Glutamatergic neuron (in vitro differentiated cells): ENCODE data around the gene CA5B. TPM values are rescaled to one million over a fixed set of nuclear protein-coding genes. Genes with fewer than 3 reads are reported as not detected.
"Not testable (repeated sequence)": the region's sequence is repeated elsewhere in the genome, so short reads cannot be mapped to it uniquely, and the experiment has no call there.

Source experiments
- DNase-seq: peaks from one replicate; pipeline ENCODE4 v3.0.0; 2022
- H3K27ac Mint-ChIP-seq: one replicate; pipeline ENCODE4 v1.8.0; 2020; ENCODE audit warnings: mild to moderate bottlenecking, mixed read lengths, inconsistent platforms; ENCODE audit not compliant: unreplicated experiment
- H3K27me3 Mint-ChIP-seq: one replicate; pipeline ENCODE4 v1.8.0; 2020; ENCODE audit warnings: mild to moderate bottlenecking, moderate library complexity, mixed read lengths, inconsistent platforms; ENCODE audit not compliant: unreplicated experiment
- H3K36me3 Mint-ChIP-seq: one replicate; pipeline ENCODE4 v1.8.0; 2020; ENCODE audit warnings: mild to moderate bottlenecking, mixed read lengths, inconsistent platforms; ENCODE audit not compliant: unreplicated experiment
- H3K4me1 Mint-ChIP-seq: one replicate; pipeline ENCODE4 v1.8.0; 2020; ENCODE audit warnings: mild to moderate bottlenecking, low read depth, mixed read lengths, inconsistent platforms; ENCODE audit not compliant: unreplicated experiment
- H3K4me3 Mint-ChIP-seq: one replicate; pipeline ENCODE4 v1.8.0; 2020; ENCODE audit warnings: mild to moderate bottlenecking, mixed read lengths, inconsistent platforms; ENCODE audit not compliant: unreplicated experiment
- H3K9me3 Mint-ChIP-seq: one replicate; pipeline ENCODE4 v1.8.0; 2020; ENCODE audit warnings: mild to moderate bottlenecking, moderate library complexity, mixed read lengths, inconsistent platforms; ENCODE audit not compliant: unreplicated experiment
- CTCF ChIP-seq: fragments of 200-600 bp; sonication (generic); IDR thresholded peaks from one replicate; pipeline ENCODE4 v1.5.0; 2021; ENCODE audit not compliant: partially characterized antibody, unreplicated experiment
- total RNA-seq: library from RNA; stranded (reverse); fragmentation: NEBNext Ultra II Directional; extraction: Animal tissue kit (Norgen Biotek cat#: 25700); gene quantifications from one replicate; pipeline ENCODE4 v1.2.1, GENCODE V29; 2021; ENCODE audit not compliant: unreplicated experiment

The CA5B gene
- total RNA-seq, 1 donor from 2014 or later = 4.1 TPM

GRCh38 chrX:15816886-15817285 is 78.8 kb downstream of the CA5B start:
- Mint-ChIP-seq H3K4me1 (peaks cover 5% of the 10 kb centered on the region), H3K4me3 (no peak overlapping the region), H3K27me3 (no peaks in the 10 kb centered on the region), H3K36me3 (no peaks in the 10 kb centered on the region), H3K27ac (no peak overlapping the region), H3K9me3 (no peaks in the 10 kb centered on the region)
- no peak for DNase-seq
- TF ChIP-seq CTCF = no peak

DNA sequence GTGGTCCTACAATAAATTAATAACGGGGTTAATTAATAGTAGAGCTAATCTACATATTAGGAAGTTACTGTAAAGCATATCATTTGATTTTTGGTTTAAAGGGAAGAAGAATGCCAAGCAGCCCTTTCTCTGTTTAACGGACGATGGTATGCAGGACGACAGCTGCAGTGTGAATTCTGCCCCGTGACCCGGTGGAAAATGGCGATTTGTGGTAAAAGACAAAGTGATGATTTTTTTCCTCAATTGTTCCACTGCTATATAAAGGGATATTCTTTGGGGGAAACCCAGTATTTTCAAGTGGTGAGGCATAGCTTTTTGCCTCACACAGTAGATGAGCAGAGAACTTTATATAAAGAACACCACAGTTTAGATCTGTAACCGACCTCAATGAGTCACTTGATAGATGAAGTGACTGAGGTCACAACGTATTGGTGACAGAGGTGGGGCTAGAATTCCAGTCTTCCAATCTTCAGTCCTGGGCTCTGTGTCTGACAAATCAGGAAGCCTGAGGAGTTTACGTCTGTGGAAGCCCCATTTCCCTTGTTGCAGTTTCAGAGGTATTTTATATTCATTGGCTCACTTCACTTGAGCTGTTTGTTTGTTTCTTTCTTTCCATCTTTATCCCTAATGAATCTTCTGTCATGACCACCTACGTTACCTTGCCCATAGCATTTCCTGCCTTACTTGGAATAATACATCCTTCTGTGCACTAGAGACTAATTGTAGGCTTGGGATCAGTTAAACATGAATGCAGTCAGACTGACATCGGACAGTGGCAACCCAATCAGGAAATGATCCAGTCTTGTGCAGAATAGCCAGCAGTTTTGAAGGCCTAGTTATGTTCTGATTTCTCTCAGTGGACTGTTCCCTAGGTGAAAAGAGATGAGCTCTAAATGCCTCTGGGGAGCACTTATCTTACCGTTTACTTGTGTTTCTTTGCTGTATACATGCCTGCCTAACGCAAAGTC is 82.3 kb downstream of the CA5B start:
- no peak for TF ChIP-seq CTCF
- no peak for DNase-seq
- no peak overlapping the region for H3K4me3 Mint-ChIP-seq
- H3K9me3 Mint-ChIP-seq = no peaks in the 10 kb centered on the region
- H3K27me3 Mint-ChIP-seq = no peaks in the 10 kb centered on the region
- H3K36me3 Mint-ChIP-seq = no peaks in the 10 kb centered on the region
- no peak overlapping the region for H3K27ac Mint-ChIP-seq
- peaks cover 5% of the 10 kb centered on the region for H3K4me1 Mint-ChIP-seq

- H3K27me3 Mint-ChIP-seq = no peaks in the 10 kb centered on the region
- H3K36me3 Mint-ChIP-seq = no peaks in the 10 kb centered on the region
- no peaks in the 10 kb centered on the region for H3K9me3 Mint-ChIP-seq
- TF ChIP-seq CTCF = no peak
- no peak overlapping the region for H3K4me3 Mint-ChIP-seq
- no peak overlapping the region for H3K27ac Mint-ChIP-seq
- no peak for DNase-seq
- H3K4me1 Mint-ChIP-seq = peaks cover 5% of the 10 kb centered on the region
Measured at GRCh38 chrX:15822922-15823321, 84.9 kb downstream of the CA5B start.

- TF ChIP-seq CTCF = no peak
- Mint-ChIP-seq H3K36me3 (no peaks in the 10 kb centered on the region), H3K4me3 (no peak overlapping the region), H3K27me3 (no peaks in the 10 kb centered on the region), H3K27ac (no peak overlapping the region), H3K4me1 (peaks cover under 1% of the 10 kb centered on the region), H3K9me3 (no peaks in the 10 kb centered on the region)
- no peak for DNase-seq
Measured at GRCh38 chrX:15825936-15826335, 87.9 kb downstream of the CA5B start.

GRCh38 chrX:15829217-15829616 is 91.1 kb downstream of the CA5B start:
- Mint-ChIP-seq H3K27ac (no peak overlapping the region), H3K4me3 (no peak overlapping the region), H3K4me1 (peaks cover 3% of the 10 kb centered on the region), H3K36me3 (no peaks in the 10 kb centered on the region), H3K27me3 (no peaks in the 10 kb centered on the region), H3K9me3 (no peaks in the 10 kb centered on the region)
- TF ChIP-seq CTCF = no peak
- DNase-seq = no peak

DNA sequence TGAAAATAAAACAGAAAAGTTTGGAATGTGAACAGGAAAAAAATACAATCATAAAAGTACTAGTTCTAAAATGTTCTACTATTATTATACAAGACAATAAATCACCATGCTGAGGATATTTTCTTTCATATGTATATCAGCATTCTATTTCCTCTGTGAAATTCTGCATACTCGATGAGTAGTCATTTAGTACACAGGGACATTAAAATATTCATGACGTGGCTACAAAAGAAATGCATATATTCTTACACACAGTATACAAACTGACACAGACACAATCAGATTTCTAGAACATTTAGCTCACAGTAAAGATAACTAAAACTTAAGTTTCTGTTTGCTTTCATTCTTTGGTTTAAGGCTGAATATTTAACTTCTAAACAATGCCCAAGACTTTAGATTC is 93.3 kb downstream of the CA5B start:
- not testable (repeated sequence) for H3K9me3 Mint-ChIP-seq, H3K27ac Mint-ChIP-seq, H3K36me3 Mint-ChIP-seq, H3K27me3 Mint-ChIP-seq, H3K4me1 Mint-ChIP-seq, DNase-seq, H3K4me3 Mint-ChIP-seq
